Caki2 (cell line): Measurements from ENCODE around the gene SLC41A3. TPM values are rescaled to one million over a fixed set of nuclear protein-coding genes. Genes with fewer than 3 reads are reported as not detected.
"Not testable (repeated sequence)": the region's sequence is repeated elsewhere in the genome, so short reads cannot be mapped to it uniquely, and the experiment has no call there.

ENCODE experiments used
- DNase-seq: peaks from one replicate; pipeline ENCODE4 v3.0.0-alpha.2; 2015; ENCODE audit warnings: low read depth
- in situ Hi-C: cut with HindIII; loops from 2 replicates; pipeline ENCODE4 v1.10.0; 2016; ENCODE audit warnings: low sequenced_read_pairs, low pct_unique_long_range_greater_than_20kb, mixed read lengths
- total RNA-seq: library from RNA; depleted of rRNA; stranded (reverse); fragments of >200 nt; shearing (Covaris generic); gene quantifications from 2 replicates; pipeline ENCODE4 v1.2.3, GENCODE V29; 2014; ENCODE audit warnings: low replicate concordance

The SLC41A3 gene
- total RNA-seq, 1 experiment from 2014 or later, result 49.5 TPM

- DNase-seq, result no peak
- in situ Hi-C loops, result no loop called here
Measured at GRCh38 chr3:126022741-126023359, 61.1 kb downstream of the SLC41A3 start.

GRCh38 chr3:126021702-126022101, 62.2 kb downstream of the SLC41A3 start:
- in situ Hi-C loops, result no loop called here

GRCh38 chr3:126021224-126021623, 62.7 kb downstream of the SLC41A3 start:
- no peak for DNase-seq
- in situ Hi-C loops, result no loop called here

More at GRCh38 chr3:126021702-126022101, 62.2 kb downstream of the SLC41A3 start:
- DNase-seq, result no peak

GRCh38 chr3:126019683-126020082, 64.2 kb downstream of the SLC41A3 start:
- in situ Hi-C loops, result no loop called here
- DNase-seq, result no peak

GRCh38 chr3:126018995-126019394, 64.9 kb downstream of the SLC41A3 start:
- no peak for DNase-seq
- in situ Hi-C loops, result no loop called here

GRCh38 chr3:126018545-126018944, 65.4 kb downstream of the SLC41A3 start:
- DNase-seq, result no peak
- in situ Hi-C loops, result no loop called here

DNA sequence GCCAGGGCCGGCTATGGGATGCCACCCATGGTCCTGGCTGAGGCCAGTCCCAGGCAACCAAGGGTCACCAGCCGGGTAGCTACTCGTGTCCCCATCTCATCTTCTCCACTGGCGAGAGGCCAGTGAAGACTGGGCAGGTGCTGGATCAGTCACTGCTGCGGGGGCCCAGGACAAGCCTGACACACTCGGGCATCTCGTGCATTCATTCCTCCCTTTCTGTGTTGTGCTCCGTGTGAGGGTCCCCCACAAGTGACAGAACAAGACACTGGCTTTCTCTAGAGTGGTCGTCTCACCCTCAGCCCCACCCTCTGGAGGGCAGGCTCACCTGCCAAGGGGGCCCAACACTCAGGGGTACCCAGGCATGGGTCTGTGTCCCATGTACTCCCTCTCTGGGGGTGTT, 66.6 kb downstream of the SLC41A3 start:
- DNase-seq, result no peak
- in situ Hi-C loops, result no loop called here

DNA sequence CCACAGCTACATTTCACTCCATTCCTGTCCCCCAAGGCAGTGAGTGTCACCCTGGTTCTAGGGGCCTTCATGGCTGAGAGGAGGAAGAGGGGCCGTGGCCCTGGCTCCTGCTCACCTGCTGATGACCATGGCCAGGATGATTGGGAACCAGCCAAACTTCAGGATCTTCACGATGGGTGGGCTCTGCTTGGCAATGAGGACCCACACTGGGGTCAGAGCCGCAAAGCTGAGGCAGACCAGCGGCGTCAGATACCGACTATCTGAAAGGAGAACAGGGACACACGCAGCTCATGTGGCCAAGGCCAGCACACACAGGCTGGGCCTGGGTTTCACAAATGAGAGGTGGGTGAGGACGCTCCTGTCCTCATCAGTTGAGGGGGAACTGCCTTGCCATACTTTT, 67.3 kb downstream of the SLC41A3 start:
- no peak for DNase-seq
- in situ Hi-C loops, result no loop called here

DNA sequence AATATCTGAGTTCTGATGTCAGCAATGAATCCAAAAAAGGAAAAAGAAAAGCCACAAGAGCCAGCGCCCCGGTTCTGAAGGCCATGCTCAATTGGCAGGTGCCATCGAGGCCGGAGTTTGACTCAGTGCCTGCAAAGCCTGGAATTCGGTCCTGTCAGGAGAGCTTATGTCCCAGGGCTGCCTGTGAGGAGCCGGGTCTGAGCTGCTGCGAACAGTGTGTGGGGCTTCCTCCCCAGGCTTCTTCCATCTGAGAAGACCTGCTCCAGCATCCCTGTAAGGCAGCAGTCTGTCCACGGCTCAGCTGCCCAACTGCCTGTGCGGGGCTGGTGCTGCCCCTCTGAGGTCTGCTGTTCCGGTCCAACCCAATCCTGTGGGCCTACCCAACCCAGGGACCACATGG, 68.8 kb downstream of the SLC41A3 start:
- DNase-seq, result no peak
- in situ Hi-C loops, result no loop called here

DNA sequence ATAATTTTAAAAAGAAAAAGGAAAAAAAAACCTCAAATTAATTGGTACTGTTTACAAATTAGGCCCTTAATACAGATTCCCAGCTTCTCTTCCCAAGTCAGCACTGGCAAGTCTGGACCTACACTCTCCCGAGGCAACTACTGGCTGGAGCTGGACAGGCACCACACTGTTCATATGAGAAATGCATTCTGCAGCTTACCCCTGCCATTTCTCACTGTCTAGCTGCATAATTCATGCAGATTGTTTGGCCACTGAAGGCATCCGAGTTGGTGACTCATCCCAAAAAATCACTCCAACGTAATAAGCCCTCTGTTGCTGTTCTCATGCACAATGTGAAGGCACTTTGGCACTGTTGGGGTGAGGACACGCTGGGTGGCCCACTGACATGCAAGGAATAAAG, 69.7 kb downstream of the SLC41A3 start:
- DNase-seq, result no peak
- in situ Hi-C loops, result no loop called here

DNA sequence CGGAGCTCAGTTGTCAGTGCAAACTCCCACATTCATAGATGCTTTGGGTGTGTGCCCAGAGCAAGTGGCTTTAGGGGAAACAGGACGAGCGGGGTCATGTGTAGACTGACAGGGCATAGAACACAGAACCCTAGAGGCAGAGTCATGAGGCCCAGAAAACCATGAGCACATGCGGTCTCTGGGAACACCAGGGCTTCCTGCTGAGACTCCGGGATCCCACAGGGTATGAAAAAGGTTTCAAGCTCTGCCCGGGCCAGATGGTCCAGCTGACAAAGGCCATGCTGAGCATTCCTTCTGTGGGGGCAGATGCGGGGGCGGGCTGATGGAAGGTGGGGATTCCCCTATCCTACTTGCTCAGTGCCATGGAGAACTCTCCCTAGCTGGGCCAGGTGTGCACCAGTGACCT, 70.2 kb downstream of the SLC41A3 start:
- no peak for DNase-seq
- in situ Hi-C loops, result no loop called here

DNA sequence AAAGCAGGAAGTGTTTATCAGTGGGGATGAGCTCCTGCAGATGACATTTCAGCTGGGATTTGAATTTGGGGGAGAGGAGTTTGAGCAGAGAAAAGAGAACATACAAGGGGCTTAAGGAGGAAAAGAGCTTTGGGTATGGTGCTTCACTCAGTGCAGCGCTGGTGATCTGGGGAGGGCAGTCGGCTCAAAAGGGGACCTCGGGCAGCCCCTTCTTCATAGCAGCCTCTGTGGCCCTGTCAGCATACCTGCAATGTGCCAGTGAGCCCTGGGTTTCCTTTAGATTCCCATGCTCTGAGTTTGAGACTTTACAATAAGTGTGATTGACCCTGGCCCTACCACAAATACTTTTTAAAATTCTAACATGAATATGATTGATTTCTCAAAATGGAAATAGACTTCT, 74.7 kb downstream of the SLC41A3 start:
- DNase-seq, result no peak
- in situ Hi-C loops, result no loop called here

- no peak for DNase-seq
- in situ Hi-C loops, result no loop called here
Measured at GRCh38 chr3:126008219-126008618, 75.7 kb downstream of the SLC41A3 start.

GRCh38 chr3:126005951-126006350, 78.0 kb downstream of the SLC41A3 start:
- in situ Hi-C loops, result no loop called here
- DNase-seq, result no peak

- in situ Hi-C loops, result no loop called here
- no peak for DNase-seq
Measured at GRCh38 chr3:126004692-126005091, 79.2 kb downstream of the SLC41A3 start.

GRCh38 chr3:126004217-126004616, 79.7 kb downstream of the SLC41A3 start:
- DNase-seq, result no peak
- in situ Hi-C loops, result no loop called here

- DNase-seq, result no peak
- in situ Hi-C loops, result no loop called here
Measured at GRCh38 chr3:126003447-126004190, 80.3 kb downstream of the SLC41A3 start.

DNA sequence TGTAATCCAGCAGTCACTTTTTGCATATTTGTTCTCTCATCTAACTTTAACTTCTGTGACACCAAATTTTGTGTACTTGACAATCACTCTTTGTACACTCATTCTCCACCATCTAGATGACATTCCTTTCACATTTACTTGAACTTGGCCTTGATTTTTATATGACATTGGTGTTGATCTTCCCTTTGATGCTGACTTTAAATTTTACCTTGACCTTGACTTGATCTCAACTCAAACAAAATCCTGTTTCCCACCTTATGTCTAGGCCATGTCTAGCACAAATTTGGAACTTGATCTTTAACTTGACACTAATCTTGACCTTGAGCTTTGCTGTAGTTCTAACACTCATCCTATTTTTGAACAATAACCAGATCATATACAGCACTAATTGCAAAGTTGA, 81.7 kb downstream of the SLC41A3 start:
- DNase-seq, result no peak
- in situ Hi-C loops, result no loop called here

DNA sequence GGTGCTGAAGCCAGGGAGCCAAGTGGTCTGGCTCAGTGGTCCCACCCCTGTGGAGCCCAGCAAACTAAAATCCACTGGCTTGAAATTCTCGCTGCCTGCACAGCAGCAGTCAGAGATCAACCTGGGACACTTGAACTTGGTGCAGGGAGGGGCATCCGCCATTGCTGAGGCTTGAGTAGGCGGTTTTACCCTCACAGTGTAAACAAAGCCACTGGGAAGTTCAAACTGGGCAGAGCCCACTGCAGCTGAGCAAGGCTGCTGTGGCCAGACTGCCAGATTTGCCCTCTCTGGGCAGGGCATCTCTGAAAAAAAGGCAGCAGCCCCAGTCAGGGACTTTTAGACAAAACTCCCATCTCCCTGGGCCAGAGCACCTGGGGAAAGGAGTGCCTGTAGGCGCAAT, 87.2 kb downstream of the SLC41A3 start:
- in situ Hi-C loops, result not testable (repeated sequence)

More for the DNA sequence above, 87.2 kb downstream of the SLC41A3 start:
- DNase-seq, result not testable (repeated sequence)
